K562 (cell line): Measurements from ENCODE around the gene CYP2R1. TPM values are rescaled to one million over a fixed set of nuclear protein-coding genes. Genes with fewer than 3 reads are reported as not detected.
A peak's percentile ranks its signal among the peaks of the same experiment; 100 is the strongest.

Experiments used
- ATF4 ChIP-seq: fragments of 450-650 bp; formaldehyde crosslinking; IDR thresholded peaks from 2 replicates; pipeline ENCODE4 v1.4.0; 2022; ENCODE audit warnings: mild to moderate bottlenecking, moderate library complexity
- CREB5 ChIP-seq: fragments of 250-450 bp; sonication (Bioruptor Pico); IDR thresholded peaks from 2 replicates; pipeline ENCODE4 v1.5.0; 2020; ENCODE audit warnings: mild to moderate bottlenecking
- CTBP1 ChIP-seq: fragments of 450-650 bp; IDR thresholded peaks from 2 replicates; pipeline ENCODE4 v1.6.1; 2016; ENCODE audit warnings: borderline replicate concordance
- DDX20 ChIP-seq: fragments of 450-650 bp; IDR thresholded peaks from 2 replicates; pipeline ENCODE4 v1.6.1; 2016; ENCODE audit warnings: missing genetic modification characterization, low read depth, mild to moderate bottlenecking, missing compliant biosample characterization, moderate library complexity
- DMBX1 ChIP-seq: fragments of 250-450 bp; sonication (Bioruptor Pico); IDR thresholded peaks from 2 replicates; pipeline ENCODE4 v1.8.0; 2022; ENCODE audit warnings: inconsistent platforms, mild to moderate bottlenecking, moderate library complexity, borderline replicate concordance
- ELK1 ChIP-seq: sonication (generic); formaldehyde crosslinking; IDR thresholded peaks from 2 replicates; pipeline ENCODE4 v1.8.1; 2022; ENCODE audit warnings: missing genetic modification reagents
- FOSL1 ChIP-seq: fragments of 200-800 bp; sonication (Bioruptor generic); conservative IDR thresholded peaks from 2 replicates; pipeline ENCODE4 v1.6.1; 2016; ENCODE audit warnings: missing genetic modification characterization, missing compliant biosample characterization
- HDGF ChIP-seq: fragments of 450-650 bp; IDR thresholded peaks from 2 replicates; pipeline ENCODE4 v1.6.1; 2016
- HSF4 ChIP-seq: fragments of 250-450 bp; sonication (Bioruptor Pico); IDR thresholded peaks from 2 replicates; pipeline ENCODE4 v2.1.2; 2022; ENCODE audit warnings: mild to moderate bottlenecking, moderate library complexity, borderline replicate concordance
- IRF9 ChIP-seq: fragments of 450-650 bp; IDR thresholded peaks from 2 replicates; pipeline ENCODE4 v1.6.1; 2016; ENCODE audit warnings: missing biosample characterization, missing genetic modification characterization
- KDM1A ChIP-seq, 2 experiments: fragments of 450-650 bp; IDR thresholded peaks; 2 replicates each; pipeline ENCODE4 v1.6.1; 2016; ENCODE audit warnings: mild to moderate bottlenecking in 2 of 2
- MAFK ChIP-seq: IDR thresholded peaks from 2 replicates; pipeline ENCODE4 v1.6.1; 2011; ENCODE audit warnings: low read length, improper control_type of control experiment
- MYC ChIP-seq, 2 experiments: fragments of 250-450 bp in 1 of 2; sonication (Bioruptor Pico) in 1 of 2; IDR thresholded peaks; 2 replicates each; pipeline versions ENCODE4 v1.5.1 to v1.6.1; 2012 to 2021; ENCODE audit warnings: low read depth in 2 of 2, borderline replicate concordance in 1 of 2, improper control_type of control experiment in 1 of 2, low read length in 1 of 2, mild to moderate bottlenecking in 1 of 2, moderate library complexity in 1 of 2
- NCOA4 ChIP-seq: fragments of 450-650 bp; IDR thresholded peaks from 2 replicates; pipeline ENCODE4 v1.6.1; 2018; ENCODE audit warnings: mild to moderate bottlenecking; ENCODE audit not compliant: partially characterized antibody
- PTTG1 ChIP-seq: fragments of 450-650 bp; IDR thresholded peaks from 2 replicates; pipeline ENCODE4 v1.6.1; 2016; ENCODE audit warnings: low read depth, mild to moderate bottlenecking, missing genetic modification characterization, missing compliant biosample characterization
- RAD51 ChIP-seq: fragments of 450-650 bp; IDR thresholded peaks from 2 replicates; pipeline ENCODE4 v1.7.1; 2016; ENCODE audit warnings: low read depth, mild to moderate bottlenecking, borderline replicate concordance
- SNAPC5 ChIP-seq: fragments of 250-450 bp; sonication (Bioruptor Pico); IDR thresholded peaks from 2 replicates; pipeline ENCODE4 v1.8.0; 2021; ENCODE audit warnings: moderate library complexity, mild to moderate bottlenecking, inconsistent platforms
- TBP ChIP-seq: optimal IDR thresholded peaks from 2 replicates; pipeline ENCODE3; 2011; ENCODE audit warnings: low read depth, low read length, improper control_type of control experiment
- ZNF431 ChIP-seq: sonication (generic); formaldehyde crosslinking; IDR thresholded peaks from 2 replicates; pipeline ENCODE4 v1.8.0; 2022; ENCODE audit warnings: mild to moderate bottlenecking, missing genetic modification reagents
- ZNF551 ChIP-seq: fragments of 250-450 bp; sonication (Bioruptor Pico); IDR thresholded peaks from 2 replicates; pipeline ENCODE4 v1.5.0; 2021; ENCODE audit warnings: mild to moderate bottlenecking, moderate library complexity
- ZNF57 ChIP-seq: fragments of 450-650 bp; formaldehyde crosslinking; IDR thresholded peaks from 2 replicates; pipeline ENCODE4 v1.4.0; 2020; ENCODE audit warnings: mild to moderate bottlenecking, moderate library complexity
- ZNF668 ChIP-seq: fragments of 250-450 bp; sonication (Bioruptor Pico); IDR thresholded peaks from 2 replicates; pipeline ENCODE4 v1.8.0; 2022; ENCODE audit warnings: mild to moderate bottlenecking, inconsistent platforms
- ZNF77 ChIP-seq: fragments of 250-450 bp; sonication (Bioruptor Pico); IDR thresholded peaks from 2 replicates; pipeline ENCODE4 v1.5.0; 2020
- polyA plus RNA-seq, 8 experiments: library from polyadenylated mRNA; depleted of rRNA in 4 of 8; stranded (reverse) in 5 of 8; unstranded in 3 of 8; fragments of >200 nt; fragmentation: Nextera tagmentation in 2 of 8; fragmentation: Illumina TruSeq in 1 of 8; extraction: Ambion mirVana in 2 of 8; extraction: Trizol in 1 of 8; gene quantifications; 2 replicates each; pipeline versions ENCODE4 v1.2.1 to v1.2.3, GENCODE V29; 2011 to 2014; ENCODE audit warnings: inconsistent platforms in 1 of 8, missing spikeins in 1 of 8
- total RNA-seq, 7 experiments: library from RNA; depleted of rRNA in 6 of 7; stranded (reverse); fragments of >200 nt in 6 of 7; fragmentation: Illumina TruSeq in 2 of 7; extraction: Trizol in 2 of 7; gene quantifications; 2 replicates each; pipeline versions ENCODE4 v1.2.1 to v1.2.3, GENCODE V29; 2011 to 2021; ENCODE audit warnings: low replicate concordance in 1 of 7

CYP2R1 gene
- total and polyA plus RNA-seq, 9 of the 15 experiments (the other 6 are each of a cell fraction or from before 2014, with no cell fraction given): 19.4 to 40.5 (median 29.4) TPM

GRCh38 chr11:14852571-14853177, 39.4 kb downstream of the CYP2R1 start (continued):
- TF ChIP-seq ZNF57 (no peak), NCOA4 (no peak), KDM1A (IDR thresholded peaks at IDR 0.05) (no peak), CREB5 (CRISPR knock-in tag) (no peak), MYC (IDR thresholded peaks at IDR 0.05; ENCODE audit: low read depth, low read length) (peak; percentile 89), MYC (CRISPR knock-in tag; IDR thresholded peaks at IDR 0.05; ENCODE audit: borderline replicate concordance, low read depth) (no peak), ATF4 (CRISPR knock-in tag) (peak; percentile 97), TBP (no peak), DDX20 (tag) (0 out of 2 replicates have a peak, but pooled peaks have one; percentile 4), HDGF (no peak), CTBP1 (peak; percentile 64; the same call in 1 of the 2 replicates), RAD51 (no peak), IRF9 (tag) (peak; percentile 91), ZNF668 (CRISPR knock-in tag) (peak; percentile 63), ZNF551 (CRISPR knock-in tag) (no peak), DMBX1 (CRISPR knock-in tag) (peak; percentile 98), PTTG1 (tag) (peak; percentile 59), ELK1 (CRISPR knock-in tag) (no peak), ZNF77 (CRISPR knock-in tag) (no peak), SNAPC5 (no peak), MAFK (no peak), HSF4 (peak; percentile 85; the same call in 1 of the 2 replicates), ZNF431 (CRISPR knock-in tag) (no peak), FOSL1 (tag) (0 out of 2 replicates have a peak, but pooled peaks have one; percentile 19)
